GM19238 (cell line): ENCODE results near the gene FRYL.

Experiments used
- DNase-seq: peaks from one replicate; pipeline ENCODE4 v3.0.0; 2011; ENCODE audit warnings: low spot score; ENCODE audit not compliant: insufficient read length

The FRYL gene

DNA sequence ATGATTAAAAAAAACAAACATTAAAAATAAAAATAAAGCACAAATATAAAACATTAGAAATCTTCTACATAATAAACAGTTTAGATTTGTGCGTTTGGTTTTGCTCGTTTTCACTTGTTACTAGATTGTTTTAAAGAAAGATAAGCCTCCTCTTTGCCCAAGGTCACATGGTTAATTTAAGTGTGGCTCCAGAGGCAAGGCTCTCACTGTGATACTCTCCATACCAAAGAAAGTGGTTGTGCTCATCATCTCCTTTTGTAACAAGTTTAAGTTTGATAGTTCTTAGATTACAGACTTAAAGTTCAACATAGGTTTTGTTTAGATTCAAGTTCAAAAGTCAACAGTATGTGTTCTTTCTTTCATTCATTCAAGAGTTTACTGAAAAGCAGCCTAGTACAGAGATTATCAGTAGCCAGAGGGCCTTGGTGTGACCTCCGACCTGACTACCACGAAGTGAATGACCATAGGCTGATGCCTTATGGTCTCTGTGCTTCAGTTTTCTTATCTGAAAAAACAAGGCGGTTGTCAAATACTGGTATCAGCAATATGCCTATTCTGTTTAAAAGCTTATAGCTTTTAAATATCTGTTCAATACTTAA lies 156.8 kb downstream of the FRYL start:
- DNase-seq: no peak

DNA sequence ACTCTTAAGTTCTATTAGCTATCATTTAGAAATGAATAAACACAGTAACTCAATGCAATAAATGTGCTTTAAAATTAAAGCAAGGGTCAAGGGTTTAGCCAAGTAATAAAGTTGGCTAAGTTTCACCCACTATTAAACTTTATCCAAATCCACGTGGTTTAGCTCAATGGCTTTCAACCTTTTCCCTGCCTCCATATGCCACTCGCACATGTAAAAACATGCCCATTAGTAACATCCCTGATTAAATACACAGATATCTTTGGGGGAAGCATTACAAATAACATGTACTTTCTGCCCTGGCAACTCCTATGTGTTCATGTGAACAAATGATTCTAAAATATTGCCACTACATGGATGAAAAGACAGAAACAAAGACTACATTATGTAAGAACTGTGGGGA lies 159.2 kb downstream of the FRYL start:
- no peak for DNase-seq

- DNase-seq: no peak
Observed at GRCh38 chr4:48620093-48620492, 160.0 kb downstream of the FRYL start.

- no peak for DNase-seq
Observed at GRCh38 chr4:48604527-48604926, 175.6 kb downstream of the FRYL start.

GRCh38 chr4:48604041-48604440 lies 176.0 kb downstream of the FRYL start:
- no peak for DNase-seq

DNA sequence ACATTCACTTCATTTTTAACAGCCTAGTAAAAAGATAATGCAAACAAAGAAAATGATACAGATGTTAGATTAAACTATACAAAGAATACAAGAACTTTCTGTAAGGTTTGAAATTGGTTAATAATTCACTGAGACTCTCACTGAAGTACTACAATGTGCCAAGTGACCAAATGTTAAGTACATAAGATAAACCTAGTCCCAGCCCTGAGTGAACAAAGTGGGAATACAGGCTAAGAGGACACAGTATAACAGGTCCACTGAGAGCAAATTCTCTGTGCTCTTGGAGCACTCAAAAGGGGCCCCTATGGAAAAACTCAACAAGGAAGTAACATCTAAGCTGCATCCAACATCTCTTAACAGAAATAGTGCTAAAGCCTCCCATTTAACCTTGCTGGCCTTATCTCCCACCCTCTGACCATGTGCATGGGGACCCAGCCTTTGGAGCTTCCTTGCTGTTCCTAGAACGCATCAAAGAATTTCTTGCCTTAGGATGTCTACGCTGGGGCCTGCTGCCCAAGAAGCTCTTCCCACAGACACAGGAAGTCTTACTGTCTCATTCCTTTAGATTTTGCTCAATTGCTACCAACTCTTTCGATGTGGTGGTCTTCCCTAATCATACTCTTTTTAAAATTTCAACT lies 176.6 kb downstream of the FRYL start:
- DNase-seq: no peak

- no peak for DNase-seq
Observed at GRCh38 chr4:48602763-48603162, 177.3 kb downstream of the FRYL start.

DNA sequence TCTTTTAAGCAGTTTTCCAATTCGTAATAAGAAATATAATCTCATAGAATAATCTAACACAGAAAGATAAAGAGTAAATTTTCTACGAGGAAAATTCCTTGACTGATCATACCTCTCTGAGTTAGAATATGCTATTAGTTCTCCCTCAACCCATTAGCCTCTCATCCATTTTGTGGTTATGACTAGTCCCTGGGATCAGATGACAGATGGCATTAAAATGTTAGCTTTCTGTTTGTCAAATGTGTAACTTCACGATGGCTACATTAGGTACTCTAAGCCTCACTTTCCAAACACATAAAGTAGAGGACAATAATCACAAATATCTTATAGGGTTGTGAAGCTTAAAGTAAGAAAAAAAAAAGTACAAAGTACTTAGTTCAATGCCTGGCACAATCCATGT lies 177.9 kb downstream of the FRYL start:
- DNase-seq: no peak

DNA sequence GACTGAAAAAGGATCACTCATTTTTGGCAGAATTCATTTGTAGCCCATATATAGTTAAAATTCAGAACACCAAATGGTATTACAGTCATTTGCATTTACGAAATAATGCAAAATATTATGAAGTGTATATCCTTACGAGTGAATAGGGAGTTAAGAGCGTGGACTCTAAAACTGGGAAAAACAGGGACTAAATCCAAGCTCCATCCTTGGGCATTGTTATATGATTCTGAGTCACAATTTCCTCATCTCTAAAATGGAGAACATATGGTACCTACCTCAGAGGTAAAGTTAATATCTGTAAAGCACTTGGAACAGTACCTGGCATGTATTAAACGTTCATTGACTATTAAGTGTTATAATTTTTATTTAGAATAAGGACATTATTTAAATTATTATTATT lies 183.7 kb downstream of the FRYL start:
- no peak for DNase-seq

GRCh38 chr4:48594180-48594579 lies 185.9 kb downstream of the FRYL start:
- DNase-seq: no peak

- no peak for DNase-seq
Observed at GRCh38 chr4:48591372-48591771, 188.7 kb downstream of the FRYL start.

DNA sequence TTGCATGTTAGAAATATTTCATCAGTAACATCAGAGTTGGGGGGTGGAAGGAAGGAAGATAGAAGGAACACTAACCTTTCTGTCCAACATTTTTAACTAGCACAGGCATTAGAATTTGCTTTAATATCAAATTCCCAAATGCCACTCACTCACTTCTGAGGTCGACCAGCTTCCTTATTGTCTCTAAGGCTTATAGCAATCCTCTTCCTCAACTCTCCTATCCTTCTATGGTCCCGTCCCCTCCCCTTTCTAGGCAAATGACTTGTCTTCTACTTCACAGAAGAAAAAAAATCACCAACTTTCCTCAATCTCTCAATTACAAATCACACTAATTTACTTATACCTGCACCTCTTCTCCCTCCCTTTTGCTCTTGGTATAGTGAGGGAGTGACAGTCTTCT lies 189.2 kb downstream of the FRYL start:
- no peak for DNase-seq

- DNase-seq: no peak
Observed at GRCh38 chr4:48589098-48589445, 191.0 kb downstream of the FRYL start.

- no peak for DNase-seq
Observed at GRCh38 chr4:48588230-48589097, 191.6 kb downstream of the FRYL start.

DNA sequence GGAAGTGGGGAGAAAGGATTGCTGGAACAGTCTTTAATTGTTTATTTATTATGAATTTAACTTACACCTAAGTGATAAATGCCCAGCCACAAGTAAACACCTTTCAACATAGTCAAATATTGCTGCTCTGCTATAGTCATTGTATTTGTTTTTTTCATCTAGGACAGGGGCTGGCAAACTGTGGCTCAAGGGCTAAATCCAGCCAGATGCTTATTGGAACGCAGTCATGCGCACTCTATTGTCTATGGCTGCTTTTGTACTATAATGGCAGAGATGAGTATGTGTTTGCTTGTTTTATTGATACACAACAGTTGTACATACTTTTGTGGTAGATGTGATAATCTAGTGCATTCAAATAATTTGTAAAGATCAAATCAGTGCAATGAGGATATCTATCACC lies 194.7 kb downstream of the FRYL start:
- no peak for DNase-seq

DNA sequence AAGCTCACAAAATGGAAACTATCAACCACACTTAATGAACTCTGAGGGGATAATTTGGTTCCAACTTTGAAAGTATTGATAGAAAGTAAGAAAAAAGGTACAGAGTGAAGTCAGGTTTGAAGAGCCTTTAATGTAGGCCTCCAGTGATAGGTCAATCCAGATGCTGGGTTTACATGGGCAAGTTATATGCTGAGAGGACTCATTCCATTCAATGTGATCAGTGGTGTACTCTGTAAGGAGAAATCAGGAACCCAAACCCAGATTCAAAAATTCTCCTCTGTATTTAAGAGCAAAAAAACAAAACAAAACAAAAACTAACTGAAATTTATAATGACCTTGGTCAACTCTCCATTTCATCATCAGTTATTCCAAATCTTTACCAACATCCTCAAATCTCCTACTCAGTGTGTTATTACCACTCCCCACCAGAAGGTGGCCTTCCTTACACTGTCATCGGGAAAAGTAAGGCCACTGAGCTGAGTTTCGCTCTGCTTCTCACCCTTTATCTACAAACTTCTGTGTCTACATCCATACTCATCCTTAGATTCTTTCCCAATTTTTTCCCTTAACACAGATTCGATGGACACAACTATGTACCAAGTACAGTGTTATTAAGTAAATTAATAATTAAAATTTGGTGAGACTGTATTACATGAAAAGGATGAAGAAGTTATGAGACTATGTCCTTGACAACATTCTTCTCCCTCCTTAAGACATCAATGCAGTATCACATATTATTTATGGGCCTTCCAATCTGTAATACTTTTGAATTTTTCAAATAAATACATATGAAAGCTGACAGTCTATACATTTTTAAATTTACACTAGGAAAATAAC lies 201.7 kb downstream of the FRYL start:
- DNase-seq: no peak

GRCh38 chr4:48575964-48576363 lies 204.1 kb downstream of the FRYL start:
- no peak for DNase-seq

DNA sequence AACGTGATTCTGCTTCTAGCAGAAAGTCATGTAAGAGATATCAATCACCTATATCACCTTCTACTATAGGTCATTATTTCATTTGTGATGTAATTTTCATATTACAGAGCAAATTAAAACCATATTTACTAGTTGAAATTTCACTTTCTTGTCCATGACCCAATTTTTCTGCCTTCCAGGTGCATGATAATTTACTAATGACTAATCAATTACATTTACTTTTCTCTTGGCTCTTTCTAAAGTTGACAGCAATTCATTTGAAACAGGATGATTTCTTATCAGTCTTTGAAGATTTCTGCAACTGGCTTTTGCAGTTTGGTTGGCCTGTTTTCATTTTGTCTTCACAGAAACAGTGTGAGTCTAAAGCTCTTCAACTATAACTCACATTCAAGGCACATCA lies 208.6 kb downstream of the FRYL start:
- DNase-seq: no peak

GRCh38 chr4:48570646-48571220 lies 209.3 kb downstream of the FRYL start:
- no peak for DNase-seq

DNA sequence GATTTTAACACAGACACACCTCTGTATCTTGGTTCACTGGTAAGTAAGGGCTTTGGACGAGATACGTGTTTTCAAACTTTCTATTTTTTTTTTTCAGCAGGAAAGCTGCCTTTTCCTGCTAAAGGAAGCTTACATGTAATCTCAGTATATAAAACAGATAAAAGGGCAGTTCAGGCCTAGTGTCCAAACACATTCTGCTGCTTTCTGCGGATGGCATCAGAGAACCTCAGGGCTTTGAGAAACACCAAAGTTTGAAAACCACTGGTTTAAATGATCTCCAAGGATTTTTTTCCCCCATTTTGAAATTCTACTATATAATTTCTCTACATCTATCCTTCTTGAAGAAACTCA lies 214.1 kb downstream of the FRYL start:
- no peak for DNase-seq

DNA sequence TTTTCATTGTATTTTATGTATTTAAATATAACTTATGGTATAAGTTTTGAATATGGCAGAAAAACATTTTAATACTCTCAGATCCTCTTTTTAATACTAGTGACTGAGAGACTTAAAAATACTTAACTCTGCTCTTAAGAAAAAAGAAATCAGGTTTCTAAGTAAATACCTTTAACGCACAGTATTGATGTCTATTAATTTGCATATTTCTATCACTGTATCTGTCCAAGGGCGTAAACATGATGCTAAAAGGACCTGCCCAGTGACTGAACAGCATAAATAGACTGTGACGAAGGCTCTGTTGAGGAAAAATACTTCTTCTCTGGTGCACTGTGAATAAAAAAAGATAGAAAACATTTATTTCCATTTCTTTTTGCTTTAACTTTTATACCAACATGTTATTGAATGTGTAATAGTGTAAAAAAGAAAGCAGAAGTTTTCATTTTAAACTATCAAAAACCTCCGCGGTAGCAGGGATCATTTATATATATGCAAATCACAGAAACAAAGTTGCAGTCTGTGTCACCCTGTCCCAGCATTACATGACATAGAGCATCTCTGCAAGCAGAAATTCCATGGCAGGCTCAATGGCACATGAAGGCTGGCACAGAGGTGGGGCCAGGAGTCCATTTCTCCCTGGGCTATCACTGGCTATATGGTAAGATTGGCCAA lies 214.6 kb downstream of the FRYL start:
- no peak for DNase-seq
